Stimulated activated CD4-positive, alpha-beta T cell treated with anti-CD3 and anti-CD28 coated beads, Interleukin-1b, Interleukin-23, amount 100 ng/mL, for 24 hours (primary cell): ENCODE results near the gene VPS13D.
"Not testable (repeated sequence)": the region's sequence is repeated elsewhere in the genome, so short reads cannot be mapped to it uniquely, and the experiment has no call there.

Experiments used
- DNase-seq, 4 experiments: peaks; one replicate each; pipeline ENCODE4 v3.0.0-alpha.2; 2020; ENCODE audit warnings: low read depth in 4 of 4, low spot score in 1 of 4

VPS13D gene

GRCh38 chr1:12462586-12462985, 232.8 kb downstream of the VPS13D start:
- DNase-seq, result no peak

GRCh38 chr1:12464045-12464461, 234.2 kb downstream of the VPS13D start:
- DNase-seq, result no peak

- no peak for DNase-seq
Measured at GRCh38 chr1:12464598-12465056, 234.8 kb downstream of the VPS13D start.

- DNase-seq, result no peak
Measured at GRCh38 chr1:12465126-12465525, 235.3 kb downstream of the VPS13D start.

- no peak for DNase-seq
Measured at GRCh38 chr1:12466816-12467215, 237.0 kb downstream of the VPS13D start.

GRCh38 chr1:12467570-12468286, 237.9 kb downstream of the VPS13D start:
- DNase-seq, result no peak

GRCh38 chr1:12468323-12468722, 238.5 kb downstream of the VPS13D start:
- no peak for DNase-seq

- no peak for DNase-seq
Measured at GRCh38 chr1:12469493-12469892, 239.7 kb downstream of the VPS13D start.

- no peak for DNase-seq
Measured at GRCh38 chr1:12469990-12470389, 240.2 kb downstream of the VPS13D start.

GRCh38 chr1:12470916-12471315, 241.1 kb downstream of the VPS13D start:
- DNase-seq, result not testable (repeated sequence)

- DNase-seq, result no peak
Measured at GRCh38 chr1:12472156-12472797, 242.4 kb downstream of the VPS13D start.

GRCh38 chr1:12472798-12473551, 243.1 kb downstream of the VPS13D start:
- DNase-seq, result peak; percentile 39 to 76 (median 58)

GRCh38 chr1:12473596-12474362, 243.9 kb downstream of the VPS13D start:
- DNase-seq, result no peak

- DNase-seq, result no peak
Measured at GRCh38 chr1:12475101-12475500, 245.3 kb downstream of the VPS13D start.

- no peak for DNase-seq
Measured at GRCh38 chr1:12475530-12475934, 245.7 kb downstream of the VPS13D start.

GRCh38 chr1:12475947-12476346, 246.1 kb downstream of the VPS13D start:
- no peak for DNase-seq

GRCh38 chr1:12477314-12477713, 247.5 kb downstream of the VPS13D start:
- no peak for DNase-seq

- DNase-seq, result no peak
Measured at GRCh38 chr1:12477936-12478611, 248.2 kb downstream of the VPS13D start.

GRCh38 chr1:12478612-12478985, 248.8 kb downstream of the VPS13D start:
- no peak for DNase-seq

- no peak for DNase-seq
Measured at GRCh38 chr1:12479311-12479710, 249.5 kb downstream of the VPS13D start.

GRCh38 chr1:12480041-12480440, 250.2 kb downstream of the VPS13D start:
- no peak for DNase-seq
